IMR-90 (cell line): ENCODE results near the gene VIPR2. TPM values are rescaled to one million over a fixed set of nuclear protein-coding genes. Genes with fewer than 3 reads are reported as not detected.

Experiments
- ATAC-seq: fragments of 200-7000 bp; cut with Tn5 transposase; 2 replicates; pipeline ENCODE4 v1.9.1; 2020; ENCODE audit warnings: low read depth, mild to moderate bottlenecking, moderate library complexity
- BruUV-seq: library from RNA; stranded (reverse); fragments of 400-500 nt; replicated peaks from 2 replicates; lab custom pipeline; 2021; lab: Mats Ljungman, UMichigan
- CTCF ChIA-PET: fragments of 300-600 bp; formaldehyde crosslinking; extraction: SDS; loops from one replicate; lab custom pipeline; 2021; ENCODE audit warnings: antibody characterized with exemption; lab: Yijun Ruan, JAX
- POLR2A ChIA-PET: fragments of 300-600 bp; sonication (Branson Sonifier 250); formaldehyde crosslinking; loops from one replicate; lab custom pipeline; 2022; ENCODE audit warnings: antibody characterized with exemption; ENCODE audit not compliant: unreplicated experiment; lab: Charles Lee
- DNase-seq: peaks from one replicate; pipeline ENCODE4 v3.0.0; 2013
- H2AFZ ChIP-seq: replicated peaks from 2 replicates; pipeline ENCODE3; 2013; ENCODE audit warnings: low read length, mild to moderate bottlenecking; ENCODE audit not compliant: poor library complexity
- H2AK5ac ChIP-seq: 2 replicates; pipeline ENCODE4 v1.6.1; 2013; ENCODE audit warnings: low read depth, low read length, inconsistent platforms
- H2AK9ac ChIP-seq: replicated peaks from 2 replicates; pipeline ENCODE3; 2013; ENCODE audit warnings: mild to moderate bottlenecking, low read depth, low read length, moderate library complexity; ENCODE audit not compliant: poor library complexity
- H2BK120ac ChIP-seq: 2 replicates; pipeline ENCODE4 v1.6.1; 2013; ENCODE audit warnings: low read depth, low read length, inconsistent platforms
- H2BK15ac ChIP-seq: 3 replicates; pipeline ENCODE4 v1.6.1; 2013; ENCODE audit warnings: low read depth, low read length, inconsistent platforms
- H2BK20ac ChIP-seq: 2 replicates; pipeline ENCODE4 v1.6.1; 2013; ENCODE audit warnings: low read depth, mild to moderate bottlenecking, inconsistent platforms, low read length, moderate library complexity
- H2BK5ac ChIP-seq: 2 replicates; pipeline ENCODE4 v1.6.1; 2013; ENCODE audit warnings: mild to moderate bottlenecking, low read depth, low read length, inconsistent platforms; ENCODE audit not compliant: poor library complexity, severe bottlenecking
- H3K14ac ChIP-seq: replicated peaks from 2 replicates; pipeline ENCODE4 v1.6.1; 2013; ENCODE audit warnings: low read depth, low read length, inconsistent platforms
- H3K18ac ChIP-seq: 2 replicates; pipeline ENCODE4 v1.6.1; 2013; ENCODE audit warnings: low read depth, low read length, control low read depth
- H3K23ac ChIP-seq: 2 replicates; pipeline ENCODE4 v1.6.1; 2013; ENCODE audit warnings: low read depth, low read length, inconsistent platforms
- H3K27ac ChIP-seq: 2 replicates; pipeline ENCODE4 v1.5.1; 2013; ENCODE audit warnings: mild to moderate bottlenecking, control low read depth, low read length; ENCODE audit not compliant: insufficient read depth
- H3K27me3 ChIP-seq: 2 replicates; pipeline ENCODE4 v1.6.1; 2013; ENCODE audit warnings: low read length; ENCODE audit not compliant: control insufficient read depth, insufficient read depth
- H3K36me3 ChIP-seq: 2 replicates; pipeline ENCODE4 v1.6.1; 2013; ENCODE audit warnings: low read length, mixed read lengths; ENCODE audit not compliant: control insufficient read depth, insufficient read depth
- H3K4ac ChIP-seq: 2 replicates; pipeline ENCODE4 v1.6.1; 2013; ENCODE audit warnings: low read depth, low read length, inconsistent platforms
- H3K4me1 ChIP-seq: 2 replicates; pipeline ENCODE4 v1.6.1; 2013; ENCODE audit warnings: low read length, mixed read lengths; ENCODE audit not compliant: control insufficient read depth, insufficient read depth
- H3K4me2 ChIP-seq: 2 replicates; pipeline ENCODE4 v1.6.1; 2013; ENCODE audit warnings: low read depth, mild to moderate bottlenecking, control low read depth, low read length, moderate library complexity
- H3K4me3 ChIP-seq: 2 replicates; pipeline ENCODE4 v1.5.1; 2013; ENCODE audit warnings: low read depth, mild to moderate bottlenecking, control low read depth, low read length, moderate library complexity; ENCODE audit not compliant: insufficient read depth
- H3K56ac ChIP-seq: 2 replicates; pipeline ENCODE4 v1.6.1; 2013; ENCODE audit warnings: low read length, inconsistent platforms; ENCODE audit not compliant: insufficient read depth; ENCODE audit errors: extremely low read depth
- H3K79me1 ChIP-seq, 2 experiments: 2 replicates each; pipeline ENCODE4 v1.6.1; 2013; ENCODE audit warnings: low read length in 2 of 2, inconsistent platforms in 1 of 2, low read depth in 1 of 2
- H3K9ac ChIP-seq: 2 replicates; pipeline ENCODE4 v1.6.1; 2013; ENCODE audit warnings: low read depth, low read length, control low read depth
- H3K9me1 ChIP-seq: 2 replicates; pipeline ENCODE4 v1.6.1; 2013; ENCODE audit warnings: low read length, inconsistent platforms; ENCODE audit not compliant: insufficient read depth
- H3K9me3 ChIP-seq: 2 replicates; pipeline ENCODE4 v1.6.1; 2013; ENCODE audit warnings: low read length; ENCODE audit not compliant: control insufficient read depth, insufficient read depth
- H4K20me1 ChIP-seq: 2 replicates; pipeline ENCODE4 v1.6.1; 2013; ENCODE audit warnings: low read length, inconsistent platforms; ENCODE audit not compliant: insufficient read depth
- H4K5ac ChIP-seq: 2 replicates; pipeline ENCODE4 v1.6.1; 2013; ENCODE audit warnings: mild to moderate bottlenecking, low read depth, low read length, control low read depth
- H4K8ac ChIP-seq, 2 experiments: 2 replicates each; pipeline ENCODE4 v1.6.1; 2013; ENCODE audit warnings: low read depth in 2 of 2, low read length in 2 of 2, control low read depth in 1 of 2, inconsistent platforms in 1 of 2
- H4K91ac ChIP-seq: 2 replicates; pipeline ENCODE4 v1.6.1; 2013; ENCODE audit warnings: low read depth, low read length, inconsistent platforms; ENCODE audit not compliant: insufficient read depth
- CEBPB ChIP-seq: IDR thresholded peaks from 2 replicates; pipeline ENCODE4 v1.6.1; 2012; ENCODE audit warnings: low read depth, low read length, improper control_type of control experiment
- CTCF ChIP-seq: conservative IDR thresholded peaks from 2 replicates; pipeline ENCODE4 v1.5.1; 2012; ENCODE audit warnings: mild to moderate bottlenecking, low read depth, low read length, improper control_type of control experiment
- ELK1 ChIP-seq: fragments of 150-350 bp; IDR thresholded peaks from 2 replicates; pipeline ENCODE4 v1.6.1; 2016; ENCODE audit warnings: low read depth, mild to moderate bottlenecking, low read length, moderate library complexity, borderline replicate concordance
- FOS ChIP-seq: fragments of 150-350 bp; IDR thresholded peaks from 2 replicates; pipeline ENCODE4 v1.6.1; 2016; ENCODE audit warnings: low read depth, low read length
- MAFK ChIP-seq: IDR thresholded peaks from 2 replicates; pipeline ENCODE4 v1.6.1; 2012; ENCODE audit warnings: low read depth, low read length, improper control_type of control experiment
- MXI1 ChIP-seq: IDR thresholded peaks from 2 replicates; pipeline ENCODE4 v1.6.1; 2012; ENCODE audit warnings: low read depth, mild to moderate bottlenecking, low read length, moderate library complexity, borderline replicate concordance
- NFE2L2 ChIP-seq: fragments of 150-350 bp; IDR thresholded peaks from 2 replicates; pipeline ENCODE4 v1.6.1; 2016; ENCODE audit warnings: low read depth, mild to moderate bottlenecking, low read length
- RCOR1 ChIP-seq: IDR thresholded peaks from 2 replicates; pipeline ENCODE4 v1.6.1; 2012; ENCODE audit warnings: mild to moderate bottlenecking, low read length, improper control_type of control experiment; ENCODE audit not compliant: insufficient replicate concordance
- USF2 ChIP-seq: fragments of 150-350 bp; IDR thresholded peaks from 2 replicates; pipeline ENCODE4 v1.6.1; 2017; ENCODE audit warnings: mild to moderate bottlenecking, antibody characterized with exemption, low read length, low read depth
- WGBS, 2 experiments: methylation state at CpG; one replicate each; pipeline versions ENCODE4 v1.1.5 to v1.1.7; 2013; ENCODE audit warnings: missing lambda C conversion rate in 2 of 2; ENCODE audit not compliant: insufficient read length in 1 of 2; ENCODE audit errors: extremely low coverage in 2 of 2; 5-methylcytosine and 5-hydroxymethylcytosine counted together
- dilution Hi-C: fragments of 300-500 bp; cut with HindIII; formaldehyde crosslinking; loops from one replicate; pipeline ENCODE4 v1.14.3; 2018; ENCODE audit warnings: low sequenced_read_pairs; ENCODE audit not compliant: unreplicated experiment
- in situ Hi-C: fragments of 300-500 bp; cut with MboI; formaldehyde crosslinking; loops from 3 replicates; pipeline ENCODE4 v1.14.3; 2019; ENCODE audit warnings: low sequenced_read_pairs, inconsistent platforms, mixed read lengths
- intact Hi-C: fragments of 100-400 bp; cut with micrococcal nuclease; formaldehyde crosslinking; loops from 2 replicates; pipeline ENCODE4 v1.10.0; 2022
- polyA plus RNA-seq, 3 experiments: library from polyadenylated mRNA; depleted of rRNA; stranded (reverse); fragments of >200 nt; gene quantifications; 2 replicates each; pipeline ENCODE4 v1.2.3, GENCODE V29; 2012; ENCODE audit warnings: low replicate concordance in 1 of 3
- total RNA-seq: library from RNA; depleted of rRNA; stranded (reverse); fragments of >200 nt; gene quantifications from 2 replicates; pipeline ENCODE4 v1.2.3, GENCODE V29; 2012

VIPR2 gene
- total and polyA plus RNA-seq, 2 of the 4 experiments (the other 2 are of a cell fraction): not detected

GRCh38 chr7:159147246-159147645, 2.6 kb upstream of the VIPR2 start:
- Histone ChIP-seq H2BK5ac (no peak overlapping the region), H2BK15ac (no peak overlapping the region), H2BK120ac (no peak overlapping the region), H3K27me3 (peaks cover 5% of the 10 kb centered on the region; the same call in 1 of the 2 replicates), H2BK20ac (no peak overlapping the region), H3K4me2 (no peak overlapping the region), H2AK5ac (no peak overlapping the region), H4K91ac (no peak overlapping the region), H3K14ac (no peak overlapping the region), H3K27ac (no peak overlapping the region), H3K9me1 (no peaks in the 10 kb centered on the region), H3K4me3 (no peak overlapping the region), H3K9me3 (peaks cover 10% of the 10 kb centered on the region; the same call in 1 of the 2 replicates), H2AFZ (no peak overlapping the region), H2AK9ac (no peak overlapping the region), H3K36me3 (no peaks in the 10 kb centered on the region), H3K9ac (no peak overlapping the region), H3K56ac (no peak overlapping the region), H4K20me1 (no peaks in the 10 kb centered on the region), H3K23ac (no peak overlapping the region), H4K5ac (no peak overlapping the region), H3K4me1 (no peaks in the 10 kb centered on the region), H3K79me1 (no peaks in the 10 kb centered on the region), H4K8ac (no peak overlapping the region), H3K4ac (no peak overlapping the region), H3K18ac (no peak overlapping the region)
- DNase-seq: no peak
- WGBS, 2 experiments: 79% methylated on average over 8 of the region's 13 CpGs; no CpG with 5 or more reads in 1 of the 2 experiments
- intact Hi-C loops (no loop called here), in situ Hi-C loops (no loop called here), dilution Hi-C loops (no loop called here)
- no peak for TF ChIP-seq NFE2L2
- TF ChIP-seq MXI1: no peak
- no peak for TF ChIP-seq RCOR1
- no peak for TF ChIP-seq CTCF
- no peak for TF ChIP-seq CEBPB
- TF ChIP-seq FOS: no peak
- TF ChIP-seq USF2: no peak
- TF ChIP-seq ELK1: no peak
- no peak for TF ChIP-seq MAFK
- ChIA-PET CTCF (no interaction called here), POLR2A (no interaction called here)
- ATAC-seq: no peak
- no TSS peak for BruUV-seq
